Stimulated activated CD8-positive, alpha-beta memory T cell treated with anti-CD3 and anti-CD28 coated beads, Interleukin-4, amount 100 ng/mL, for 24 hours (primary cell): ENCODE data around the gene PTPN12.

Experiments
- DNase-seq: peaks from one replicate; pipeline ENCODE4 v3.0.0-alpha.2; 2020; ENCODE audit warnings: low read depth

PTPN12 gene

GRCh38 chr7:77664715-77665114, 127.6 kb downstream of the PTPN12 start:
- DNase-seq, result no peak

GRCh38 chr7:77665161-77665560, 128.1 kb downstream of the PTPN12 start:
- no peak for DNase-seq

GRCh38 chr7:77667459-77668086, 130.5 kb downstream of the PTPN12 start:
- DNase-seq, result no peak

GRCh38 chr7:77674878-77675277, 137.8 kb downstream of the PTPN12 start:
- DNase-seq, result no peak

- no peak for DNase-seq
Measured at GRCh38 chr7:77679608-77680007, 142.5 kb downstream of the PTPN12 start.

- no peak for DNase-seq
Measured at GRCh38 chr7:77680266-77680665, 143.2 kb downstream of the PTPN12 start.

- no peak for DNase-seq
Measured at GRCh38 chr7:77684030-77684429, 146.9 kb downstream of the PTPN12 start.

- no peak for DNase-seq
Measured at GRCh38 chr7:77685233-77685632, 148.1 kb downstream of the PTPN12 start.

GRCh38 chr7:77687100-77687746, 150.1 kb downstream of the PTPN12 start:
- no peak for DNase-seq

GRCh38 chr7:77687747-77688144, 150.7 kb downstream of the PTPN12 start:
- DNase-seq, result no peak
